Heart left ventricle (tissue), 16 donors: Measurements from ENCODE around the gene PCNX1. TPM values are rescaled to one million over a fixed set of nuclear protein-coding genes. Genes with fewer than 3 reads are reported as not detected.

Experiments
- ATAC-seq, 4 donors: fragments of 200-7000 bp; cut with Tn5 transposase; one replicate each; pipeline ENCODE4 v1.9.1; 2020 to 2022; ENCODE audit warnings: moderate library complexity in 4 of 4, mild to moderate bottlenecking in 3 of 4, moderate number of reproducible peaks in 1 of 4
- DNase-seq, 5 donors: peaks; one replicate each; pipeline ENCODE4 v3.0.0-alpha.2; 2020
- H3K27ac ChIP-seq, 12 donors: fragments of 200-600 bp; sonication (generic) in 4 of 12; one replicate each; pipeline versions ENCODE4 v1.5.0 to v1.8.0; 2016 to 2022; ENCODE audit warnings: mild to moderate bottlenecking in 2 of 12
- H3K27me3 ChIP-seq, 9 donors: fragments of 200-600 bp; sonication (generic) in 2 of 9; one replicate each; pipeline versions ENCODE4 v1.5.1 to v1.8.0; 2016 to 2022; ENCODE audit warnings: mild to moderate bottlenecking in 3 of 9
- H3K36me3 ChIP-seq, 9 donors: fragments of 200-600 bp; sonication (generic) in 2 of 9; one replicate each; pipeline versions ENCODE4 v1.5.0 to v1.8.0; 2018 to 2022; ENCODE audit warnings: mild to moderate bottlenecking in 2 of 9
- H3K4me1 ChIP-seq, 12 donors: fragments of 200-600 bp; sonication (generic) in 4 of 12; one replicate each; pipeline versions ENCODE4 v1.5.0 to v1.8.0; 2016 to 2022; ENCODE audit warnings: mild to moderate bottlenecking in 3 of 12
- H3K4me3 ChIP-seq, 12 donors: fragments of 200-600 bp; sonication (generic) in 4 of 12; one replicate each; pipeline versions ENCODE4 v1.5.0 to v1.8.0; 2017 to 2022; ENCODE audit warnings: mild to moderate bottlenecking in 9 of 12, moderate library complexity in 4 of 12
- H3K9me3 ChIP-seq, 12 donors: fragments of 200-600 bp; sonication (generic) in 4 of 12; one replicate each; pipeline versions ENCODE4 v1.5.0 to v1.8.0; 2016 to 2022; ENCODE audit warnings: mild to moderate bottlenecking in 1 of 12
- CTCF ChIP-seq, 12 donors: fragments of 200-600 bp; sonication (generic) in 4 of 12; IDR thresholded peaks; one replicate each; pipeline versions ENCODE4 v1.5.0 to v1.8.0; 2018 to 2022; ENCODE audit warnings: antibody characterized with exemption in 12 of 12, mild to moderate bottlenecking in 5 of 12
- POLR2A ChIP-seq, 2 donors: fragments of 450-650 bp; IDR thresholded peaks; one replicate each; pipeline ENCODE4 v1.6.1; 2017; ENCODE audit warnings: antibody characterized with exemption in 2 of 2, mild to moderate bottlenecking in 2 of 2, moderate library complexity in 2 of 2
- WGBS, 4 donors: extraction: QIAGEN DNeasy Blood & Tissue Kit in 2 of 4; methylation state at CpG; one replicate each; pipeline versions ENCODE4 v1.1.5 to v1.1.7; 2013 to 2018; 5-methylcytosine and 5-hydroxymethylcytosine counted together
- intact Hi-C, 10 donors: fragments of 100-400 bp; cut with DNase I; formaldehyde crosslinking; loops; one replicate each; pipeline versions ENCODE4 v1.11.1 to v1.14.2; 2022
- polyA plus RNA-seq, 2 donors: library from polyadenylated mRNA; stranded (reverse); fragments of 200-250 nt; gene quantifications; one replicate each; pipeline ENCODE4 v1.2.3, GENCODE V29; 2013
- total RNA-seq, 9 donors: library from RNA; depleted of rRNA in 2 of 9; stranded (reverse); fragments of >200 nt in 2 of 9; fragmentation: NEBNext Ultra II Directional in 3 of 9; extraction: Animal tissue kit (Norgen Biotek cat#: 25700) in 3 of 9; gene quantifications; one replicate each; pipeline versions ENCODE4 v1.1.0 to v1.2.4, GENCODE V29; 2016 to 2023
- donor health status: ischemic (EF 13 %, LVEDD 7.1; RV severe dilation, severe dysfunction).
- donor health status: healthy with polysubstance abuse.
- donor health status: DM: no; HTN: yes; CAD: no.
- donor health status: DM: no; HTN: no; CAD: no.
- donor health status: ischemic (EF 25% LVEDD 6.9; RV normal size, moderate dysfunction).
- donor health status: ischemic (EF 25% LVEDD 5.7; RV mildly dilated, moderate dysfunction).
- donor health status: healthy.
- donor health status: DM: yes; HTN: yes; CAD: no.
- donor health status: ischemic (EF 35%, LVEDD 5.7; RV mildly dilated, moderate dysfunction).
- donor health status: nonischemic (EF 11% LVEDD 7.7; RV severe dilation, severe dysfunction).
- donor health status: DM: yes; HTN: yes; CAD: no.
- donor health status: PGD.
- donor health status: ischemic (EF 29% LVEDD 5.4; RV normal size, mild dysfunction).
- donor health status: nonischemic (EF 23%, LVEDD 6.1; RV moderate dilation, normal function).

The PCNX1 gene
- total and polyA plus RNA-seq, 11 donors, result 6.1 to 64.7 (median 52.7) TPM

GRCh38 chr14:71022012-71022869 lies 115.0 kb downstream of the PCNX1 start:
- TF ChIP-seq POLR2A (IDR thresholded peaks at IDR 0.05) (no peak), CTCF (IDR thresholded peaks at IDR 0.05) (no peak)
- H3K36me3 ChIP-seq, result peaks cover 0 to 79% (median 72%) of the 10 kb centered on the region in 9 donors
- no peak for ATAC-seq
- no peak overlapping the region for H3K27ac ChIP-seq
- no peak overlapping the region for H3K4me3 ChIP-seq
- intact Hi-C loops, result no loop called here
- peaks cover 0 to 15% (median 0%) of the 10 kb centered on the region in 12 donors for H3K9me3 ChIP-seq
- no peaks in the 10 kb centered on the region for H3K27me3 ChIP-seq
- no peak for DNase-seq
- WGBS, 4 donors, result 87 to 94% (median 90%) methylated on average over 3 of the region's 3 CpGs
- H3K4me1 ChIP-seq, result peaks cover 0 to 21% (median 0%) of the 10 kb centered on the region in 12 donors

DNA sequence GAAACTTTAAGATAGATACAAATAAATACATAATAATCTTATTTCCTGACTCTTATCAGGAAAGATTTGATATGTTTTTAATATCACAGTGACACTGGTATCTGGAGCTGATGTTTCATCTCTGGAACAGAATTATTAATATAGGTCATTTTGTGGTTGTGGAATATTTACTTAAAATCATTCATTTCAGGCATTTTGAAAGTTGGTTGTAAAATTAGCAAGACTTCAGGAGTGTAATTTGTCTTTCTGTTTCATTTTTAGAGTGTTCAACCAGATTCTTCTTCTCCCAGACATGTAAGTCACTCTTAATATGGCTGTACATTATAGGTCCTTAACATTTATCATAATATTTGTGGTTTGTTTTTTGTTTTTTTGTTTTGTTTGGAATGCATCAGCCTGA lies 115.7 kb downstream of the PCNX1 start:
- intact Hi-C loops, result no loop called here
- no peak for TF ChIP-seq CTCF (IDR thresholded peaks at IDR 0.05)
- no peak for TF ChIP-seq POLR2A (IDR thresholded peaks at IDR 0.05)
- H3K36me3 ChIP-seq, result peaks cover 0 to 84% (median 77%) of the 10 kb centered on the region in 9 donors

GRCh38 chr14:71029236-71029781 lies 122.0 kb downstream of the PCNX1 start:
- no peak for DNase-seq
- no peak for ATAC-seq
- Histone ChIP-seq H3K4me1 (no peaks in the 10 kb centered on the region), H3K27me3 (no peaks in the 10 kb centered on the region), H3K9me3 (no peaks in the 10 kb centered on the region), H3K36me3 (peaks cover 0 to 100% (median 92%) of the 10 kb centered on the region in 9 donors), H3K27ac (no peak overlapping the region), H3K4me3 (no peak overlapping the region)
- WGBS, 4 donors, result 95 to 97% (median 97%) methylated on average over 2 of the region's 2 CpGs
- intact Hi-C loops, result no loop called here
- TF ChIP-seq POLR2A (IDR thresholded peaks at IDR 0.05) (no peak), CTCF (IDR thresholded peaks at IDR 0.05) (no peak)

More for the DNA sequence above, 115.7 kb downstream of the PCNX1 start:
- ATAC-seq, result no peak
- H3K27me3 ChIP-seq, result no peaks in the 10 kb centered on the region
- DNase-seq, result no peak
- no peak overlapping the region for H3K27ac ChIP-seq
- no peak overlapping the region for H3K4me3 ChIP-seq
- peaks cover 0 to 15% (median 0%) of the 10 kb centered on the region in 12 donors for H3K9me3 ChIP-seq
- H3K4me1 ChIP-seq, result peaks cover 0 to 21% (median 0%) of the 10 kb centered on the region in 12 donors

- Histone ChIP-seq H3K4me3 (no peak overlapping the region), H3K36me3 (peaks cover 0 to 98% (median 86%) of the 10 kb centered on the region in 9 donors), H3K27me3 (no peaks in the 10 kb centered on the region), H3K9me3 (no peaks in the 10 kb centered on the region), H3K4me1 (no peaks in the 10 kb centered on the region), H3K27ac (no peak overlapping the region)
- TF ChIP-seq CTCF (IDR thresholded peaks at IDR 0.05), result no peak
- TF ChIP-seq POLR2A (IDR thresholded peaks at IDR 0.05), result no peak
- ATAC-seq (no peak), DNase-seq (no peak)
- 91 to 100% (median 98%) methylated on average over 1 of the region's 1 CpG for WGBS, 4 donors
- intact Hi-C loops, result no loop called here
These were observed 123.7 kb downstream of the PCNX1 start for GRCh38 chr14:71031000-71031399.
